ENCODE measurements around the gene DRC1. TPM values are rescaled to one million over a fixed set of nuclear protein-coding genes. Genes with fewer than 3 reads are reported as not detected.
A peak's percentile ranks its signal among the peaks of the same experiment; 100 is the strongest.
"Not testable (repeated sequence)": the region's sequence is repeated elsewhere in the genome, so short reads cannot be mapped to it uniquely, and the experiment has no call there.

Gene DRC1
- total RNA-seq = not detected

GRCh38 chr2:26401739-26402541, at the start of gene DRC1:
Gene DRC1 (plus strand): TSS chr2:26401920. CDS start chr2:26401990, 70 bp downstream.
- no peak within 1 kb of the TSS for H3K4me3 ChIP-seq
- no peaks in the 10 kb centered on the region for H3K4me1 ChIP-seq
- no peaks in the 10 kb centered on the region for H3K27me3 ChIP-seq
- H3K9ac ChIP-seq (ENCODE audit: low read depth in 2 of 2, low read length in 2 of 2) = no peak within 1 kb of the TSS
- H3K27ac ChIP-seq = no peak within 1 kb of the TSS
- no peaks in the 10 kb centered on the region for H3K9me3 ChIP-seq
- H3K36me3 ChIP-seq = no peaks in the 10 kb centered on the region
- no peak for TF ChIP-seq CTCF (IDR thresholded peaks at IDR 0.05)
- peak; percentile 32 for DNase-seq
- intact Hi-C loops (cut with DNase I) = no loop called here

- H3K9me3 ChIP-seq = no peaks in the 10 kb centered on the region
- TF ChIP-seq CTCF (IDR thresholded peaks at IDR 0.05) = no peak
- intact Hi-C loops (cut with DNase I) = no loop called here
- H3K9ac ChIP-seq (ENCODE audit: low read depth in 2 of 2, low read length in 2 of 2) = no peak overlapping the region
- no peak overlapping the region for H3K4me3 ChIP-seq
- no peaks in the 10 kb centered on the region for H3K4me1 ChIP-seq
- H3K36me3 ChIP-seq = no peaks in the 10 kb centered on the region
- no peaks in the 10 kb centered on the region for H3K27me3 ChIP-seq
- DNase-seq = no peak
- no peak overlapping the region for H3K27ac ChIP-seq
These were observed 48.8 kb upstream of the DRC1 start for GRCh38 chr2:26352892-26353291.

GRCh38 chr2:26354469-26354868, 47.3 kb upstream of the DRC1 start:
- intact Hi-C loops (cut with DNase I); H3K27ac ChIP-seq: not testable (repeated sequence)

GRCh38 chr2:26355038-26355995, 46.4 kb upstream of the DRC1 start:
- H3K27ac ChIP-seq = no peak overlapping the region
- no peak overlapping the region for H3K9ac ChIP-seq (ENCODE audit: low read depth in 2 of 2, low read length in 2 of 2)
- no peaks in the 10 kb centered on the region for H3K27me3 ChIP-seq
- DNase-seq = no peak
- intact Hi-C loops (cut with DNase I) = no loop called here
- H3K36me3 ChIP-seq = no peaks in the 10 kb centered on the region
- no peaks in the 10 kb centered on the region for H3K4me1 ChIP-seq
- H3K9me3 ChIP-seq = no peaks in the 10 kb centered on the region
- no peak overlapping the region for H3K4me3 ChIP-seq
- no peak for TF ChIP-seq CTCF (IDR thresholded peaks at IDR 0.05)

More at GRCh38 chr2:26354469-26354868, 47.3 kb upstream of the DRC1 start:
- DNase-seq; H3K9me3 ChIP-seq; H3K36me3 ChIP-seq; H3K4me3 ChIP-seq; H3K9ac ChIP-seq (ENCODE audit: low read depth in 2 of 2, low read length in 2 of 2); H3K27me3 ChIP-seq; H3K4me1 ChIP-seq: not testable (repeated sequence)

- TF ChIP-seq CTCF (IDR thresholded peaks at IDR 0.05) = no peak
- DNase-seq = no peak
- Histone ChIP-seq H3K9ac (ENCODE audit: low read depth in 2 of 2, low read length in 2 of 2) (no peak overlapping the region), H3K36me3 (no peaks in the 10 kb centered on the region), H3K9me3 (no peaks in the 10 kb centered on the region), H3K27ac (no peak overlapping the region), H3K4me1 (no peaks in the 10 kb centered on the region), H3K27me3 (no peaks in the 10 kb centered on the region), H3K4me3 (no peak overlapping the region)
- intact Hi-C loops (cut with DNase I) = no loop called here
These were observed 45.6 kb upstream of the DRC1 start for GRCh38 chr2:26356111-26356510.

Measured in colonic mucosa (tissue), 4 donors.